GM21619 (cell line): ENCODE measurements around the gene ANXA11.
"Not testable (repeated sequence)": the region's sequence is repeated elsewhere in the genome, so short reads cannot be mapped to it uniquely, and the experiment has no call there.

Source experiments
- ATAC-seq: cut with Tn5 transposase; IDR thresholded peaks from one replicate; pipeline ENCODE4 v1.9.1; 2021; ENCODE audit not compliant: unreplicated experiment

Gene ANXA11

GRCh38 chr10:80210259-80210658, 4.9 kb upstream of the ANXA11 start:
- no peak for ATAC-seq

GRCh38 chr10:80207768-80208370, 2.5 kb upstream of the ANXA11 start:
- ATAC-seq = no peak

- no peak for ATAC-seq
Measured at GRCh38 chr10:80206277-80206655, 929 bp upstream of the ANXA11 start.

- peak; percentile 34 for ATAC-seq
Measured at GRCh38 chr10:80204677-80205476, 460 bp downstream of the ANXA11 start.

GRCh38 chr10:80203835-80204676, 1.3 kb downstream of the ANXA11 start:
- no peak for ATAC-seq

- peak; percentile 50 for ATAC-seq
Measured at GRCh38 chr10:80202934-80203834, 2.2 kb downstream of the ANXA11 start.

- ATAC-seq = not testable (repeated sequence)
Measured at GRCh38 chr10:80202530-80202929, 2.8 kb downstream of the ANXA11 start.

- no peak for ATAC-seq
Measured at GRCh38 chr10:80201608-80202141, 3.7 kb downstream of the ANXA11 start.

- ATAC-seq = no peak
Measured at GRCh38 chr10:80200687-80201086, 4.7 kb downstream of the ANXA11 start.

- ATAC-seq = no peak
Measured at GRCh38 chr10:80200259-80200658, 5.1 kb downstream of the ANXA11 start.

GRCh38 chr10:80199828-80200227, 5.5 kb downstream of the ANXA11 start:
- ATAC-seq = no peak

- no peak for ATAC-seq
Measured at GRCh38 chr10:80197972-80198916, 7.1 kb downstream of the ANXA11 start.

- no peak for ATAC-seq
Measured at GRCh38 chr10:80196950-80197315, 8.4 kb downstream of the ANXA11 start.

- ATAC-seq = peak; percentile 79
Measured at GRCh38 chr10:80196270-80196949, 8.9 kb downstream of the ANXA11 start.

GRCh38 chr10:80195046-80195574, 10.2 kb downstream of the ANXA11 start:
- ATAC-seq = no peak

GRCh38 chr10:80194373-80195045, 10.8 kb downstream of the ANXA11 start:
- ATAC-seq = no peak

GRCh38 chr10:80192553-80192952, 12.8 kb downstream of the ANXA11 start:
- no peak for ATAC-seq
